Measurements from ENCODE around the gene TSEN34.

- no peak for TF ChIP-seq CTCF (IDR thresholded peaks at IDR 0.05)
- TF ChIP-seq POLR2A (IDR thresholded peaks at IDR 0.05), result no peak
These were observed 12.4 kb upstream of the TSEN34 start for GRCh38 chr19:54178581-54179261.

Data from lower leg skin (tissue), 3 donors.